ENCODE results near the gene PAPSS1.
"Not testable (repeated sequence)": the region's sequence is repeated elsewhere in the genome, so short reads cannot be mapped to it uniquely, and the experiment has no call there.

PAPSS1 gene

DNA sequence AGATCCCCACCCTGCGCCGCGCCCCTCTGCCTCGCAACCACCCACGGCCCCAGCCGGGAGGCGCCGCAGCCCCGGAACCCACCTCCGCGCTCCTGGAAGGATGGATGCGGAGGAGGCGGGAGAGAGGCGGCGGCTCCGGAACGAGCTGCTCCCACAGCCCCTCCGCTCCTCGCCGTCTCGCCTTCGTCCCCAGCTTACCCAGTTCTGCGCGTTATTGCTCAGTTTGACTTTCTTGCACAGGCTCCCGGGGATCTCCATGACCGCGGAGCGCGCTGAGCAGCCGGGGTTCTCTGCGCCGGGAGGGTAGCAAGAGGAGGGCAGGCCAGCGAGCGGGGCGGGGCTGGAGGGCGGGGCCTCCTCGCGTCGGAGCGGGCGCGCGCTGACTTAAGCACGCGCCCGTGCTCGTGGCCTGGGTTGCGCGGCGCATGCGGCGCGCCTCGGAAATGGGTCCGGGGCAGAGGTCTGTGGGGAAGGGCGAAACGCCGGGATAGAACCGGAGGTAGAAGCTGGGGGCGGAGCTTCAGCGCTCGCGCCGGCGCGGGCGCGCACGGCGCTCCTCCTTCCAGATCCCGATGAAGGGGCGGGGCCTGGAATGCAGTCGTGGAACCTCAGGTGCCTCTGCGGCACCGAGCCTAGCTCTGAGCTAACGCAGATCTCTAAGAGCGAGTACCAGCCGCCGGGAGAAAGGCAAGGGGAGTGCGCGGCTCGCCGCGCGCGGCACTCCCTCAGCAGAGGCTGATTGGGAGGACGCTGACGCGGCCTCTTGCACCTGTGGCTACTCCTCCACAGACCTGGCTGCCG is at the start of gene PAPSS1:
TSS of gene PAPSS1 (minus strand) at position 313 of the 801 bp plus-strand sequence. CDS start at position 258, 55 bp downstream.
- DNase-seq (ENCODE audit: low spot score), result peak; percentile 97

DNA sequence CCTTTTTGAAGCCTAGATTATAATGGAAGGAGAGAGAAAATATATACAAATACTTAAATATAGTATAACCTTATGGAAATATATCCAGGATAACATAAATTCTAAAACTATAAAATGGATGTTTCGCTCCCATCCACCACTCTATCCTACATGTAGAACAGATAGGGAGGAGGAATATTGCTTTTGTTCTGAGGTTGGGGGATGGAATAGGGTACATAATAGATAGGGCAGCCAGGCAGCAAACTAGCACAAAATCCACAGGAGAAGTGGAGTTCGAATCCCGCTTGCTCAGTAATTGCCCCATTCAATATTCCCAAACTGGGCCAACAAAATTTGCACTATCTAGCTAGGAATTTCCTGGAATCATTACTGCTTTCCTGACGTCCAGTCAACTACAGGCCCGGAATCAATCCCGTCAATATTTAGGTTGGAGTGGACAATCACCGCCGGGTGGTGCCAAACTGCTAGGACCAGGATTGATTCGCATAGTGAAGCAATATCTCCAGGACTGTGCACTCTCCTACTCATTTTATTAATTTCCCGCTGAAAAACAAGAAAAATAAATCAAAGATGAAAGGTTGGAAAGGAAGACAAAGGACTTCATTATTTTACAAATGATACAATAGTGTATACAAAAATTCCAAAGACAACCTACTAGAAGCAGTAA is 40.4 kb upstream of the PAPSS1 start:
- no peak for DNase-seq (ENCODE audit: low spot score)

- DNase-seq (ENCODE audit: low spot score), result no peak
Measured at GRCh38 chr4:107757864-107758476, 37.9 kb upstream of the PAPSS1 start.

DNA sequence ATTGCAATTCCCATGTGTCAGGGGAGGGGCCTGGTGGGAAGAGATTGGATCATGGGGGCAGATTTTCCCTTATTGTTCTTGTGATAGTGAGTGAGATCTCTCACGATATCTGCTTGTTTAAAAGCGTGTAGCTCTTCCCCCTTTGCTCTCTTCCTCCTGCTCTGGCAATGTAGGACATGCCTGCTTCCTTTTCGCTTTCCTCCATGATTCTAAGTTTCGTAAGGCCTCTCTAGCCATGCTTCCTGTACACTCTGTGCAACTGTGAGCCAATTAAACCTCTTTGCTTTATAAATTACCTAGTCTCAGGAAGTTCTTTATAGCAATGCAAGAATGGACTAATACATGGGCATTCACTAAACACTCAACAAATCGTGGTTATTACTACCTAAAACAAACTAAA is 37.2 kb upstream of the PAPSS1 start:
- DNase-seq (ENCODE audit: low spot score), result no peak

DNA sequence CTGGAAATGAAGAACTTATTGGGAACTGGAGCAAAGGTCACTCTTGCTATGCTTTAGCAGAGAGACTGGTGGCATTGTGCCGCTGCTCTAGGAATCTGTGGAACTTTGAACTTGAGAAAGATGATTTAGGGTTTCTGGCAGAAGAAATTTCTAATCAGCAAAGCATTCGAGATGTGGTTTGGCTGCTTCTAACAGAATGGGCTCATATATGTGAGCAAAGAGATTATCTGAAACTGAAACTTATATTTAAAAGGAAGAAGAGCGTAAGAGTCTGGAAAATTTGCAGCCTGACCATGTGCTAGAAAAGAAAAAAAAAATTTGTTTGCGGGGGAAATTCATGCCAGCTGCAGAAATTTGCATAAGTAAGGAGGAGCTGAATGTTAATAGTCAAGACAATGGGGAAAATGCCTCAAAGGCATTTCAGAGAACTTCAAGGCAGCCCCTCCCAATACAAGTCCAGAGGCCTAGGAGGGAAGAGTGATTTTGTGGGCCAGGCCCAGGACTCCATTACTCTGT is 35.9 kb upstream of the PAPSS1 start:
- no peak for DNase-seq (ENCODE audit: low spot score)

DNA sequence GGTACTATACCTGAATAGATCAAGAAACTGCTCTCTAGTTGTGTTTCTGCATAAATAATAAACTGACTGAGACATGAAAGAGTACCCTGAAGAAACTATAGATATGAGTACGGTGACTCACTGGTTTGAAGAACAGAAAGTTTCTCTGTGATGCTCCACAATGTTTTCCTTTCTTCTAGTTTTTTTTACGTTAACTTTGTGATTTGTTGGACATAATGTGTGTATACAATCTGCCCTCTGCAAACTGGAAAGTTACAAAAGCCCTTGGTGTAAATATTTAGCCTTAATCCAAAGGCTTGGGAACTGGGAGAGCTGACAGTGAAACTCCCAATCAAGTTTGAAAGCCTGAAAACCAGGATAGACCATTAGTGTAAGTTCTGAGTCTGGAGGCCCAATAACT is 31.6 kb upstream of the PAPSS1 start:
- no peak for DNase-seq (ENCODE audit: low spot score)

DNA sequence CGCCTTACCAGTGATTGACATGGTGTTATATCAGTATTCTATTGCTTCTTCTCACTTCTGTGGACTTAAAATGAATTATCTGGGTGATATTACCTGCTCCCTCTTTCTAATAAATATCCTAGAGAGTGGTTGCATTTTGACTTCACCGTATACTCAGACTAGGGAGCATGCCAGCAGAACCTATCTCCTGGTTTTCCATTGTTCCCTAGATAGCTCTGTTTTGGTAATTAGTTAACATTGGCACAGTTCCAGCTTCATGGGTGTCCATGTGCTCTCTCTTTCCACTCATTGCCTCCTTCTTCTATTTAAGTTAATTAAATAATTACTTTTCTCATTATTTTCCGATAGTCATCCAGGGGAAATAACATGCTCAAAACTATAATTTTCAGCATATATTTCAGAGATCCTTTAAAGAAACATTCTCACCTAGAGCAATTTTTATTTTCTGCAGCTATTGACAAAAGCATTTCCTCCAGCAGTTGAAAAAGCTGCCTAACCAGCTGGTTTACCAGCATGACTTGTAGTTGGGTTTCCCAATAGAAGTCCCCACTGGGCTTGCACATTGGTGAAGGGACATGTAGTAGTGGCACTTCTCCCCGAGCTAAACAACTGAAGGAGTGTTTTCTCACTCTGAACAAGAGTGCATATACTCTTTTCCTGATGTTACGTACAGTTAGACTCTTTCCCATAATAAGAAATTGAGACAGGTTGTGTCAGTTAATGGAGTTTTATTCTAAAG is 27.9 kb upstream of the PAPSS1 start:
- DNase-seq (ENCODE audit: low spot score), result no peak

- no peak for DNase-seq (ENCODE audit: low spot score)
Measured at GRCh38 chr4:107746161-107746560, 26.1 kb upstream of the PAPSS1 start.

- DNase-seq (ENCODE audit: low spot score), result no peak
Measured at GRCh38 chr4:107744532-107744931, 24.5 kb upstream of the PAPSS1 start.

DNA sequence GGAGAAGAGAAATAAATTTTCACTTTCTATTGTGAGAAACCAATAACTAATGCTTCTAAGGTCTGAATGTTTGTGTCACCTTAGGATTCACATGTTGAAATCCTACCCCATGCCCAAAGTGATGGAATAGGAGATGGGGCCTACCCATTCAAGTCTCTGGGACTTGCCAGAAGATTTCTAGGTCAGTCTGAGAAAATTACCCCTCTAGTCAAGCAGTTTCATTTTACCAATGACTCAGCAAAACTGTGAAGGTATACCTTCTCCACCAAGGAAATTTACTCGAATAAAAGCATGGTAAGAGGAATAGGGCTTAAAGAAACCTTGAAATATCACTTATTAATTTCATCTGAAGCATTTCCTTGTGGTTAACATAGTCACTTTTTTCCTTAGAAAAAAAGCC is 23.5 kb upstream of the PAPSS1 start:
- DNase-seq (ENCODE audit: low spot score), result no peak

- DNase-seq (ENCODE audit: low spot score), result no peak
Measured at GRCh38 chr4:107742791-107743190, 22.8 kb upstream of the PAPSS1 start.

- DNase-seq (ENCODE audit: low spot score), result no peak
Measured at GRCh38 chr4:107742196-107742595, 22.2 kb upstream of the PAPSS1 start.

DNA sequence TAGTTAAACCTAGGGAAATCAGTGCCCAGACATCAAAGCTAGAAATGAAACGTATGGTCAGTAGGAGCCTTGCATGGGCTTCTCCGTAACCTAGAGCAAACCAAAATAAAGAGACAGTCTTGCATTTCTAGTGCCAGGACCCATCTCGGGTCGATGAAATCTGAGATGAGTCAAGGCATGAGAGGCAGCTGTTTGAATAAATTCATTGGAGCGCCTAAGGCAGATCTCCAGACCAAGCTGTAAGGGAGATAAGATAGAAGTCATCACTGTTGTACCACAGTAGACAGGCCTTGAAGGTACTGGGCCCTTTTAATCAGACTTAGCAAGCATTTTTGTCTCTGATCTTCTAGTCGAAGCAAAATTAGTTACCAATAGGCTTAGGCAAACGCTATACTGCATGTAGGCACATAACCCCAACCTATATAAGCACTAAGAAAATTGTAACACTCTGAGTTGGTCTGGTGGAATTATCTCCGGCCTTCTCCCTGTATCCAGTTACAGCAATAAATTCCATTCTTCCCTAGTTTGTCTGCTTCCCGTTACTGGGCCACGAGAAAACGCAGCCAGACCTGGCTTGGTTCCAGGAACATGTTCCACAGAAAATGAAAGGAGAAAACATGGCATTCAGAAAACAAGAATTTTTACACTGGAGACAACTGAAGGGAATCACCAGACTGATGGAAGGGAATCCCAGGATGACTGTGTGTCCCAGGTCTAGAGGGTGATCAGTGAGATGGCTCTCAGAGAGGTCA is 21.1 kb upstream of the PAPSS1 start:
- no peak for DNase-seq (ENCODE audit: low spot score)

- DNase-seq (ENCODE audit: low spot score), result no peak
Measured at GRCh38 chr4:107740381-107740780, 20.3 kb upstream of the PAPSS1 start.

- no peak for DNase-seq (ENCODE audit: low spot score)
Measured at GRCh38 chr4:107737450-107737849, 17.4 kb upstream of the PAPSS1 start.

GRCh38 chr4:107736924-107737448 is 17.0 kb upstream of the PAPSS1 start:
- DNase-seq (ENCODE audit: low spot score), result peak; percentile 24

- no peak for DNase-seq (ENCODE audit: low spot score)
Measured at GRCh38 chr4:107736037-107736436, 16.0 kb upstream of the PAPSS1 start.

DNA sequence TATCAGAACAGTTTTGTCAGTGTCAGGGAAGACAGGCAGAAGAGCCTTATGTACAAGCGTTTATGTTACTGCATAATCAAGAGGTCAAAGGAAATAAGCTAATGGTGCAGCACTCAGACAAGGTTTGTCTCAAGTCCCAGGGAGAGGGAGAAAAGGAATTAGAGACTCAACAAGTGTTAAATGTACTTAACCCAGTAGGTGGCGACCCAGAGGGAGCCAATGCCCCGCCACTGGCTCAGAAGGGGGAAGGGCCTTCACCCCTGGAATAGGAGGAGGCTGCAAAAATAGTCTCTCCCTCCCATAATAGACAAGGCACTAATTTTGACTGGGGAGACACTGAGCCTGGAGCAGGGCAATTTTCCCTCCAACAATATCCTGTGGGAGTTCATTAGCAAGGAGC is 14.1 kb upstream of the PAPSS1 start:
- no peak for DNase-seq (ENCODE audit: low spot score)

DNA sequence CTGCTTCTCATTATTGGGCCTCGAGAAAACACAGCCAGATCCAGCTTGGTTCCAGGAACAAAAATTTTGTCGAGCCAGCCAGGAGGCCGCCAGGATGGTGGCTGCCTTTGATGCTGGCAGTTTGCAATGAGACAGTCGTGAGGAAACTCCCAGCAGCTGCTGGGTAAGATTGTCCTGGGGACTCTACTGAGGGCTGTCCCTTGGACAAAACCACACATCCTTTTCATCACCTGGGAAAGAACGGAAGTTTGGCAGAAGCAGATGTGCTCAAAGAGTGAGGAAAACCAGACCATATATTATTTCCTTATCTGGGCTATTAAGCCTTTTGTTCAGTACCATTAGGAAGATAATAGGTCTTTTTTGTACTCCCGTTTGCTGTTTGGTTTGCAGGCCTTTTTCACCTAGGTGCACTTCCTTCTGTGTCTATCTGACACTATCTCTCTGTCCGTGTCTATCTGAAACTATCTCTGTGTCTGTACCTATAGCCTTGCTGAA is 13.4 kb upstream of the PAPSS1 start:
- no peak for DNase-seq (ENCODE audit: low spot score)

- DNase-seq (ENCODE audit: low spot score), result not testable (repeated sequence)
Measured at GRCh38 chr4:107729050-107729449, 9.0 kb upstream of the PAPSS1 start.
